K562 (cell line): Measurements from ENCODE around the gene SPOUT1. TPM values are rescaled to one million over a fixed set of nuclear protein-coding genes. Genes with fewer than 3 reads are reported as not detected.

ENCODE experiments used
- CHD7 ChIP-seq: fragments of 200-600 bp; sonication (generic); IDR thresholded peaks from one replicate; pipeline ENCODE4 v1.6.1; 2012; ENCODE audit warnings: mild to moderate bottlenecking, low read depth, low read length, inconsistent platforms
- CREB1 ChIP-seq, 2 experiments: sonication (generic) in 1 of 2; formaldehyde crosslinking in 1 of 2; IDR thresholded peaks; 2 replicates each; pipeline versions ENCODE4 v1.6.1 to v1.8.0; 2012 to 2022; ENCODE audit warnings: inconsistent platforms in 1 of 2, mild to moderate bottlenecking in 1 of 2, missing genetic modification reagents in 1 of 2, moderate library complexity in 1 of 2
- CREM ChIP-seq: IDR thresholded peaks from 2 replicates; pipeline ENCODE4 v1.6.1; 2014; ENCODE audit warnings: antibody characterized with exemption, low read depth
- JUND ChIP-seq, 2 experiments: IDR thresholded peaks; 2 replicates in 1 of 2; 3 replicates in 1 of 2; pipeline ENCODE4 v1.6.1; 2011; ENCODE audit warnings: borderline replicate concordance in 2 of 2, low read depth in 2 of 2, low read length in 2 of 2, improper control_type of control experiment in 1 of 2, missing biosample characterization in 1 of 2, missing genetic modification characterization in 1 of 2, missing genetic modification reagents in 1 of 2
- KLF16 ChIP-seq: IDR thresholded peaks from 2 replicates; pipeline ENCODE4 v1.6.1; 2016; ENCODE audit warnings: antibody characterized with exemption
- NCOR1 ChIP-seq: fragments of 450-650 bp; IDR thresholded peaks from 2 replicates; pipeline ENCODE4 v1.6.1; 2016; ENCODE audit warnings: mild to moderate bottlenecking, moderate library complexity
- RCOR1 ChIP-seq, 2 experiments: IDR thresholded peaks; 2 replicates each; pipeline ENCODE4 v1.6.1; 2012; ENCODE audit warnings: low read depth in 2 of 2, low read length in 2 of 2, borderline replicate concordance in 1 of 2, improper control_type of control experiment in 1 of 2
- SFPQ ChIP-seq: fragments of 200-400 bp; formaldehyde crosslinking; IDR thresholded peaks from 2 replicates; pipeline ENCODE4 v1.6.1; 2017; ENCODE audit warnings: mild to moderate bottlenecking, low read depth, low read length, moderate library complexity
- SMARCA4 ChIP-seq: fragments of 450-650 bp; IDR thresholded peaks from 2 replicates; pipeline ENCODE4 v1.6.1; 2016
- YY1 ChIP-seq, 3 experiments: IDR thresholded peaks; 2 replicates each; pipeline ENCODE4 v1.6.1; 2011; ENCODE audit warnings: low read length in 2 of 3, mild to moderate bottlenecking in 2 of 3, moderate library complexity in 2 of 3, borderline replicate concordance in 1 of 3, control low read depth in 1 of 3, low read depth in 1 of 3; ENCODE audit not compliant: insufficient read depth in 3 of 3, insufficient replicate concordance in 2 of 3, control insufficient read depth in 1 of 3, insufficient read length in 1 of 3; ENCODE audit errors: extremely low read depth in 1 of 3
- polyA plus RNA-seq, 8 experiments: library from polyadenylated mRNA; depleted of rRNA in 4 of 8; stranded (reverse) in 5 of 8; unstranded in 3 of 8; fragments of >200 nt; fragmentation: Nextera tagmentation in 2 of 8; fragmentation: Illumina TruSeq in 1 of 8; extraction: Ambion mirVana in 2 of 8; extraction: Trizol in 1 of 8; gene quantifications; 2 replicates each; pipeline versions ENCODE4 v1.2.1 to v1.2.3, GENCODE V29; 2011 to 2014; ENCODE audit warnings: inconsistent platforms in 1 of 8, missing spikeins in 1 of 8
- total RNA-seq, 7 experiments: library from RNA; depleted of rRNA in 6 of 7; stranded (reverse); fragments of >200 nt in 6 of 7; fragmentation: Illumina TruSeq in 2 of 7; extraction: Trizol in 2 of 7; gene quantifications; 2 replicates each; pipeline versions ENCODE4 v1.2.1 to v1.2.3, GENCODE V29; 2011 to 2021; ENCODE audit warnings: low replicate concordance in 1 of 7

SPOUT1 gene
- total and polyA plus RNA-seq, 9 of the 15 experiments (the other 6 are each of a cell fraction or from before 2014, with no cell fraction given), result 10.6 to 121 (median 37.4) TPM

- TF ChIP-seq RCOR1 (IDR thresholded peaks at IDR 0.05; ENCODE audit: borderline replicate concordance in 1 of 2, low read depth in 2 of 2, low read length in 2 of 2), result peak; percentile 45 to 77; a peak in 2 of 4 replicates
- peak; percentile 7 for TF ChIP-seq CHD7
- TF ChIP-seq SFPQ, result no peak
- peak in 1 of 3 experiments; percentile 52 for TF ChIP-seq YY1 (IDR thresholded peaks at IDR 0.05; ENCODE audit: borderline replicate concordance in 1 of 3, control insufficient read depth in 1 of 3, extremely low read depth in 1 of 3, insufficient read depth in 3 of 3, insufficient read length in 1 of 3, insufficient replicate concordance in 2 of 3, low read depth in 1 of 3, low read length in 2 of 3)
- TF ChIP-seq CREB1 (IDR thresholded peaks at IDR 0.05), result peak; percentile 16; the same call in 1 of the 2 replicates
- no peak; the same call in 1 of the 2 replicates for TF ChIP-seq CREB1 (CRISPR knock-in tag; IDR thresholded peaks at IDR 0.05)
- TF ChIP-seq CREM, result peak; percentile 58; the same call in 1 of the 2 replicates
- peak; percentile 53; the same call in 1 of the 2 replicates for TF ChIP-seq JUND (IDR thresholded peaks at IDR 0.05; ENCODE audit: borderline replicate concordance, low read depth, low read length)
- TF ChIP-seq JUND (tag; IDR thresholded peaks at IDR 0.05; ENCODE audit: borderline replicate concordance, low read depth, low read length), result no peak; the same call in 2 of the 3 replicates
- peak; percentile 56; the same call in 1 of the 2 replicates for TF ChIP-seq KLF16
- peak; percentile 92; the same call in 1 of the 2 replicates for TF ChIP-seq SMARCA4
- peak; percentile 87 for TF ChIP-seq NCOR1
Measured at GRCh38 chr9:128845186-128845931, 15.8 kb upstream of the SPOUT1 start (continued).
